ENCODE measurements around the gene SPANXN2. TPM values are rescaled to one million over a fixed set of nuclear protein-coding genes. Genes with fewer than 3 reads are reported as not detected.

Gene SPANXN2
- total and polyA plus RNA-seq, 5 donors from 2014 or later: not detected

Other genes with a start within 250 kb of the SPANXN2 start
- not detected for gene SPANXN3, start 203.3 kb downstream of the SPANXN2 start, total RNA-seq
- gene SPANXN3, start 203.3 kb downstream of the SPANXN2 start, polyA plus RNA-seq: not detected
- gene SLITRK4, start 84.7 kb downstream of the SPANXN2 start, total RNA-seq: not detected
- gene SLITRK4, start 84.7 kb downstream of the SPANXN2 start, polyA plus RNA-seq: not detected
- not detected for gene UBE2NL, start 163.3 kb upstream of the SPANXN2 start, total RNA-seq
- gene UBE2NL, start 163.3 kb upstream of the SPANXN2 start, polyA plus RNA-seq: not detected

Data from CD4-positive, CD25-positive, alpha-beta regulatory T cell (primary cell).